HepG2 (cell line): ENCODE results near the gene CAPN10. TPM values are rescaled to one million over a fixed set of nuclear protein-coding genes. Genes with fewer than 3 reads are reported as not detected.

Source experiments
- ATAC-seq: fragments of 200-7000 bp; cut with Tn5 transposase; 3 replicates; pipeline ENCODE4 v1.9.1; 2020; ENCODE audit warnings: mild to moderate bottlenecking, moderate library complexity
- BruUV-seq: library from RNA; stranded (reverse); fragments of 400-500 nt; replicated peaks from 2 replicates; lab custom pipeline; 2021; lab: Mats Ljungman, UMichigan
- CTCF ChIA-PET: fragments of 300-600 bp; formaldehyde crosslinking; extraction: SDS; loops from one replicate; lab custom pipeline; 2021; ENCODE audit warnings: low total read pairs, inconsistent platforms, low intra/inter-chr PET ratio; lab: Yijun Ruan, JAX
- POLR2A ChIA-PET: fragments of 350-600 bp; sonication (Branson Sonifier 250); formaldehyde crosslinking; loops from one replicate; lab custom pipeline; 2020; ENCODE audit warnings: antibody characterized with exemption, inconsistent platforms; lab: Yijun Ruan, JAX
- DNase-seq: peaks from one replicate; pipeline ENCODE4 v3.0.0-alpha.2; 2015; ENCODE audit warnings: low spot score
- FAIRE-seq: peaks from 3 replicates; lab custom pipeline; 2011; peaks lifted over from hg19 to GRCh38; lab: Jason Lieb, UNC
- H2AFZ ChIP-seq: one replicate; pipeline ENCODE4 v1.6.1; 2011; ENCODE audit warnings: low read length, inconsistent platforms
- H3K27ac ChIP-seq: fragments of 300-600 bp; 3 replicates; pipeline ENCODE4 v1.8.0; 2011; ENCODE audit warnings: mixed run types, mild to moderate bottlenecking, mixed read lengths, low read length, inconsistent platforms; ENCODE audit not compliant: insufficient read depth; ENCODE audit errors: extremely low read length
- H3K27me3 ChIP-seq, 2 experiments: fragments of 200-600 bp in 1 of 2; 2 replicates in 1 of 2; 3 replicates in 1 of 2; pipeline versions ENCODE4 v1.6.0 to v1.8.0; 2011; ENCODE audit warnings: low read length in 2 of 2, mild to moderate bottlenecking in 2 of 2, moderate library complexity in 2 of 2, inconsistent platforms in 1 of 2; ENCODE audit not compliant: insufficient read depth in 2 of 2, control insufficient read depth in 1 of 2
- H3K36me3 ChIP-seq, 2 experiments: fragments of 200-600 bp in 1 of 2; replicated peaks in 1 of 2; 2 replicates in 1 of 2; 3 replicates in 1 of 2; pipeline versions ENCODE4 v1.5.1 to v1.8.0; 2011; ENCODE audit warnings: low read length in 2 of 2, inconsistent platforms in 1 of 2; ENCODE audit not compliant: insufficient read depth in 2 of 2, control insufficient read depth in 1 of 2
- H3K4me1 ChIP-seq: 2 replicates; pipeline ENCODE4 v1.5.1; 2012; ENCODE audit warnings: low read length, inconsistent platforms; ENCODE audit not compliant: insufficient read depth
- H3K4me2 ChIP-seq: 2 replicates; pipeline ENCODE4 v1.6.0; 2011; ENCODE audit warnings: low read depth, low read length, inconsistent platforms
- H3K4me3 ChIP-seq, 3 experiments: fragments of 200-600 bp in 1 of 3; sonication (generic), shearing (Covaris generic) in 1 of 3; replicated peaks in 1 of 3; 2 replicates each; pipeline ENCODE4 v1.5.1; 2011 to 2016; ENCODE audit warnings: low read length in 3 of 3, inconsistent platforms in 2 of 3, low read depth in 2 of 3, mild to moderate bottlenecking in 2 of 3, control low read depth in 1 of 3, mixed read lengths in 1 of 3; ENCODE audit not compliant: insufficient read depth in 1 of 3
- H3K79me2 ChIP-seq: one replicate; pipeline ENCODE4 v1.6.1; 2011; ENCODE audit warnings: low read length, inconsistent platforms; ENCODE audit not compliant: insufficient read depth
- H3K9ac ChIP-seq: 2 replicates; pipeline ENCODE4 v1.6.0; 2011; ENCODE audit warnings: mild to moderate bottlenecking, low read depth, low read length, inconsistent platforms; ENCODE audit not compliant: insufficient read depth
- H3K9me3 ChIP-seq: 2 replicates; pipeline ENCODE4 v1.5.1; 2012; ENCODE audit warnings: mild to moderate bottlenecking, low read length
- H4K20me1 ChIP-seq: 2 replicates; pipeline ENCODE4 v1.6.0; 2011; ENCODE audit warnings: inconsistent platforms, mild to moderate bottlenecking, low read length, moderate library complexity; ENCODE audit not compliant: insufficient read depth
- AGO2 ChIP-seq: fragments of 200-400 bp; formaldehyde crosslinking; optimal IDR thresholded peaks from 2 replicates; pipeline ENCODE3; 2017; ENCODE audit warnings: mild to moderate bottlenecking, low read depth, low read length, moderate library complexity
- BORCS8-MEF2B ChIP-seq: sonication (generic); formaldehyde crosslinking; IDR thresholded peaks from 2 replicates; pipeline ENCODE4 v1.8.0; 2022; ENCODE audit warnings: mild to moderate bottlenecking, missing genetic modification reagents
- FLYWCH1 ChIP-seq: sonication (generic); formaldehyde crosslinking; IDR thresholded peaks from 2 replicates; pipeline ENCODE4 v1.8.1; 2023; ENCODE audit warnings: mild to moderate bottlenecking, missing genetic modification reagents
- GPBP1L1 ChIP-seq: sonication (generic); formaldehyde crosslinking; IDR thresholded peaks from 2 replicates; pipeline ENCODE4 v1.5.0; 2020; ENCODE audit warnings: mild to moderate bottlenecking, missing genetic modification reagents
- MAFF ChIP-seq: IDR thresholded peaks from 2 replicates; pipeline ENCODE4 v1.6.1; 2011; ENCODE audit warnings: low read depth, low read length, improper control_type of control experiment
- MXD4 ChIP-seq: IDR thresholded peaks from 2 replicates; pipeline ENCODE4 v1.6.1; 2016; ENCODE audit warnings: mild to moderate bottlenecking, missing biosample characterization, missing genetic modification reagents
- NFE2 ChIP-seq: sonication (generic); formaldehyde crosslinking; IDR thresholded peaks from 2 replicates; pipeline ENCODE4 v1.4.0; 2020; ENCODE audit warnings: missing genetic modification reagents
- NPAS2 ChIP-seq: sonication (generic); formaldehyde crosslinking; IDR thresholded peaks from 2 replicates; pipeline ENCODE4 v1.8.0; 2022; ENCODE audit warnings: mild to moderate bottlenecking, missing genetic modification reagents, borderline replicate concordance
- NR2C2 ChIP-seq: sonication (generic); formaldehyde crosslinking; IDR thresholded peaks from 2 replicates; pipeline ENCODE4 v1.4.0; 2020; ENCODE audit warnings: missing genetic modification reagents, mild to moderate bottlenecking, moderate library complexity, borderline replicate concordance
- RAD21 ChIP-seq: fragments of 450-650 bp; formaldehyde crosslinking; IDR thresholded peaks from 2 replicates; pipeline ENCODE4 v1.5.0; 2020; ENCODE audit warnings: mild to moderate bottlenecking
- SCMH1 ChIP-seq: sonication (generic); formaldehyde crosslinking; IDR thresholded peaks from 2 replicates; pipeline ENCODE4 v1.9.0; 2021; ENCODE audit warnings: missing genetic modification reagents, mild to moderate bottlenecking, borderline replicate concordance
- ZC3H13 ChIP-seq: sonication (generic); formaldehyde crosslinking; IDR thresholded peaks from 2 replicates; pipeline ENCODE4 v1.8.1; 2023; ENCODE audit warnings: mild to moderate bottlenecking, missing genetic modification reagents, moderate library complexity
- ZNF232 ChIP-seq: sonication (generic); formaldehyde crosslinking; IDR thresholded peaks from 2 replicates; pipeline ENCODE4 v1.4.0; 2020; ENCODE audit warnings: missing genetic modification reagents, borderline replicate concordance
- ZNF549 ChIP-seq: sonication (generic); formaldehyde crosslinking; IDR thresholded peaks from 2 replicates; pipeline ENCODE4 v1.5.0; 2020; ENCODE audit warnings: missing genetic modification reagents
- ZSCAN12 ChIP-seq: sonication (generic); formaldehyde crosslinking; IDR thresholded peaks from 2 replicates; pipeline ENCODE4 v1.9.0; 2021; ENCODE audit warnings: mild to moderate bottlenecking, missing genetic modification reagents
- WGBS: methylation state at CpG from one replicate; pipeline ENCODE4 v1.1.6; 2017; ENCODE audit warnings: low lambda C conversion rate; 5-methylcytosine and 5-hydroxymethylcytosine counted together
- in situ Hi-C: cut with HindIII; loops from 2 replicates; pipeline ENCODE4 v1.10.0; 2017; ENCODE audit warnings: low pct_unique_long_range_greater_than_20kb; ENCODE audit not compliant: extremely low pct_ligation_motif_present
- intact Hi-C: fragments of 100-400 bp; cut with micrococcal nuclease; formaldehyde crosslinking; loops from one replicate; pipeline ENCODE4 v1.10.0; 2022; ENCODE audit not compliant: unreplicated experiment
- polyA plus RNA-seq, 8 experiments: library from polyadenylated mRNA; depleted of rRNA in 3 of 8; stranded (reverse) in 7 of 8; unstranded in 1 of 8; fragments of >200 nt; fragmentation: Illumina TruSeq in 4 of 8; extraction: Trizol in 4 of 8; gene quantifications; 2 replicates each; pipeline versions ENCODE4 v1.2.1 to v1.2.3, GENCODE V29; 2011 to 2016; ENCODE audit warnings: low read depth in 4 of 8, missing spikeins in 1 of 8, mixed read lengths in 1 of 8; ENCODE audit not compliant: insufficient read depth in 1 of 8
- total RNA-seq, 5 experiments: library from RNA; depleted of rRNA; stranded (reverse); fragments of >200 nt; fragmentation: Illumina TruSeq; extraction: Trizol; gene quantifications; 2 replicates each; pipeline ENCODE4 v1.2.3, GENCODE V29; 2016; ENCODE audit warnings: low read depth in 1 of 5
- TF ChIP-seq, protein P1 (sequence below): sonication (generic); formaldehyde crosslinking; IDR thresholded peaks from 2 replicates; pipeline ENCODE4 v1.4.0; 2020; ENCODE audit warnings: missing genetic modification reagents
- TF ChIP-seq, protein P2 (sequence below): conservative IDR thresholded peaks from 2 replicates; pipeline ENCODE4 v1.6.1; 2018; ENCODE audit warnings: missing genetic modification reagents

CAPN10 gene
- total and polyA plus RNA-seq, 2 of the 13 experiments (the other 11 are each of a cell fraction or from before 2014, with no cell fraction given): 27.6 to 32.4 TPM

DNA sequence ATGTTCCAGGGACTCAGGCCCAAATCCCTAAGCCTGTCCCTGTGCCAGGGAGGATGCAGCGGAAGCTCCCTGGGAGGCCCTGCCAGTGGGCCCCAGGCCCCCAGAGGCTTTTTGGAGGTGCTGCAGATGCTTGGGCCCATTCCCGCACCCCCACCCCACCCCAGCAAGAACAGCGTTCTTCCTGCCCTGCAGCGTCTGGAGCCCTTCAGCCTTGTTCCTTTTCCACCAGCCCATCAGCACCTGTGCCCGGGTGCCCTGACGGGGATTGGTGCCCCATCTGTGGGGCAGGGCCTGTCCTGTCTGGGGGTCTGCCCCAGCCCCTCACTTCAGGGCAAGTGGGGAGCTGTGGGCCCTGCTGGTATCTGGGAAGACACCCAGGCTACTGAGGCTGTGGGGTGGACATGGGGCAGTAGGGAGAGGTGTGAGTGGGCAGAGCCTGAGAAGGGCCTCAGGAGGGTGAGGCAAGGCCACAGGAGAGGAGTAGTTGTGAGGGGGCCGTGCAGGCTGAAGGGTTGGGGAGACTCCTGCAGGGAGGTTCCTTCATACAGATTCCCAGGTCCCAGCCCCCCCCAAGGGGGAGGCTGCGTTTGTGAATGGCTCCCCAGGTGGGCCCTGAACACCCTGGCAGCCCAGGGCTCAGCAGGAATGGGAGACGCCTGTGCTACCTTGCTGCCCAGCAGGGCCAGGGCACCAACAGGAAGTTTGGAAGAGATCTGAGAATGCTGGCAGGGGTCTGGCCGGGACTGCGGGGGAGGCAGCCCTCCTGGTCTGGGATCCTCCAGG, 15.8 kb upstream of the CAPN10 start:
- peaks cover 22% of the 10 kb centered on the region for H3K79me2 ChIP-seq
- H3K4me3 ChIP-seq: peak overlapping the region in 1 of 3 experiments; percentile 79; a peak in 1 of 6 replicates
- no peaks in the 10 kb centered on the region for H3K9me3 ChIP-seq
- H4K20me1 ChIP-seq: no peaks in the 10 kb centered on the region; the same call in 1 of the 2 replicates
- FAIRE-seq (no peak), DNase-seq (no peak), ATAC-seq (no peak)
- no TSS peak for BruUV-seq
- H3K9ac ChIP-seq: no peak overlapping the region
- no peaks in the 10 kb centered on the region; a peak in 1 of 5 replicates for H3K27me3 ChIP-seq
- H3K27ac ChIP-seq: no peak overlapping the region
- peaks cover 0 to 10% of the 10 kb centered on the region in 2 experiments; a peak in 3 of 5 replicates for H3K36me3 ChIP-seq
- 92% methylated on average over 11 of the region's 11 CpGs for WGBS
- H3K4me2 ChIP-seq: 0 out of 2 replicates have a peak overlapping the region, but pooled peaks have one; percentile 90
- intact Hi-C loops: no loop called here
- in situ Hi-C loops: loop anchor here (25.0 kb wide), 1 partner anchor 642 kb away; no protein-coding TSS in a partner anchor
- H3K4me1 ChIP-seq: peaks cover 34% of the 10 kb centered on the region
- ChIA-PET CTCF (no interaction called here), POLR2A (interaction anchor here (2.2 to 4.0 kb wide), 2 partner anchors 9 to 16 kb away, joined by 9 to 42 read pairs; partner anchors contain the start of gene CAPN10)
- H2AFZ ChIP-seq: no peak overlapping the region
- TF ChIP-seq AGO2 (peak; percentile 31), NFE2 (CRISPR knock-in tag) (no peak), ZNF549 (CRISPR knock-in tag) (no peak), MXD4 (CRISPR knock-in tag) (no peak), SCMH1 (CRISPR knock-in tag) (no peak), ZSCAN12 (CRISPR knock-in tag) (no peak), ZC3H13 (CRISPR knock-in tag) (peak; percentile 39; the same call in 1 of the 2 replicates), ZNF232 (no peak), BORCS8-MEF2B (CRISPR knock-in tag) (no peak), NR2C2 (no peak), MAFF (no peak), FLYWCH1 (CRISPR knock-in tag) (no peak), RAD21 (CRISPR knock-in tag) (no peak), GPBP1L1 (no peak), NPAS2 (CRISPR knock-in tag) (no peak)
- TF ChIP-seq, protein P1, sequence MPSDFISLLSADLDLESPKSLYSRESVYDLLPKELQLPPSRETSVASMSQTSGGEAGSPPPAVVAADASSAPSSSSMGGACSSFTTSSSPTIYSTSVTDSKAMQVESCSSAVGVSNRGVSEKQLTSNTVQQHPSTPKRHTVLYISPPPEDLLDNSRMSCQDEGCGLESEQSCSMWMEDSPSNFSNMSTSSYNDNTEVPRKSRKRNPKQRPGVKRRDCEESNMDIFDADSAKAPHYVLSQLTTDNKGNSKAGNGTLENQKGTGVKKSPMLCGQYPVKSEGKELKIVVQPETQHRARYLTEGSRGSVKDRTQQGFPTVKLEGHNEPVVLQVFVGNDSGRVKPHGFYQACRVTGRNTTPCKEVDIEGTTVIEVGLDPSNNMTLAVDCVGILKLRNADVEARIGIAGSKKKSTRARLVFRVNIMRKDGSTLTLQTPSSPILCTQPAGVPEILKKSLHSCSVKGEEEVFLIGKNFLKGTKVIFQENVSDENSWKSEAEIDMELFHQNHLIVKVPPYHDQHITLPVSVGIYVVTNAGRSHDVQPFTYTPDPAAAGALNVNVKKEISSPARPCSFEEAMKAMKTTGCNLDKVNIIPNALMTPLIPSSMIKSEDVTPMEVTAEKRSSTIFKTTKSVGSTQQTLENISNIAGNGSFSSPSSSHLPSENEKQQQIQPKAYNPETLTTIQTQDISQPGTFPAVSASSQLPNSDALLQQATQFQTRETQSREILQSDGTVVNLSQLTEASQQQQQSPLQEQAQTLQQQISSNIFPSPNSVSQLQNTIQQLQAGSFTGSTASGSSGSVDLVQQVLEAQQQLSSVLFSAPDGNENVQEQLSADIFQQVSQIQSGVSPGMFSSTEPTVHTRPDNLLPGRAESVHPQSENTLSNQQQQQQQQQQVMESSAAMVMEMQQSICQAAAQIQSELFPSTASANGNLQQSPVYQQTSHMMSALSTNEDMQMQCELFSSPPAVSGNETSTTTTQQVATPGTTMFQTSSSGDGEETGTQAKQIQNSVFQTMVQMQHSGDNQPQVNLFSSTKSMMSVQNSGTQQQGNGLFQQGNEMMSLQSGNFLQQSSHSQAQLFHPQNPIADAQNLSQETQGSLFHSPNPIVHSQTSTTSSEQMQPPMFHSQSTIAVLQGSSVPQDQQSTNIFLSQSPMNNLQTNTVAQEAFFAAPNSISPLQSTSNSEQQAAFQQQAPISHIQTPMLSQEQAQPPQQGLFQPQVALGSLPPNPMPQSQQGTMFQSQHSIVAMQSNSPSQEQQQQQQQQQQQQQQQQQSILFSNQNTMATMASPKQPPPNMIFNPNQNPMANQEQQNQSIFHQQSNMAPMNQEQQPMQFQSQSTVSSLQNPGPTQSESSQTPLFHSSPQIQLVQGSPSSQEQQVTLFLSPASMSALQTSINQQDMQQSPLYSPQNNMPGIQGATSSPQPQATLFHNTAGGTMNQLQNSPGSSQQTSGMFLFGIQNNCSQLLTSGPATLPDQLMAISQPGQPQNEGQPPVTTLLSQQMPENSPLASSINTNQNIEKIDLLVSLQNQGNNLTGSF (CRISPR knock-in tag): no peak
- TF ChIP-seq, protein P2, sequence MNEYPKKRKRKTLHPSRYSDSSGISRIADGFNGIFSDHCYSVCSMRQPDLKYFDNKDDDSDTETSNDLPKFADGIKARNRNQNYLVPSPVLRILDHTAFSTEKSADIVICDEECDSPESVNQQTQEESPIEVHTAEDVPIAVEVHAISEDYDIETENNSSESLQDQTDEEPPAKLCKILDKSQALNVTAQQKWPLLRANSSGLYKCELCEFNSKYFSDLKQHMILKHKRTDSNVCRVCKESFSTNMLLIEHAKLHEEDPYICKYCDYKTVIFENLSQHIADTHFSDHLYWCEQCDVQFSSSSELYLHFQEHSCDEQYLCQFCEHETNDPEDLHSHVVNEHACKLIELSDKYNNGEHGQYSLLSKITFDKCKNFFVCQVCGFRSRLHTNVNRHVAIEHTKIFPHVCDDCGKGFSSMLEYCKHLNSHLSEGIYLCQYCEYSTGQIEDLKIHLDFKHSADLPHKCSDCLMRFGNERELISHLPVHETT (CRISPR knock-in tag): no peak
